AG04450 (cell line): ENCODE data around the gene MDFIC2. TPM values are rescaled to one million over a fixed set of nuclear protein-coding genes. Genes with fewer than 3 reads are reported as not detected.

Experiments
- CTCF ChIA-PET: fragments of 300-600, 350-600 bp; formaldehyde crosslinking; extraction: SDS; loops from one replicate; lab custom pipeline; 2022; ENCODE audit warnings: antibody characterized with exemption, inconsistent platforms; lab: Charles Lee
- POLR2A ChIA-PET: fragments of 350-600 bp; formaldehyde crosslinking; extraction: SDS; loops from one replicate; lab custom pipeline; 2021; ENCODE audit warnings: antibody characterized with exemption, inconsistent platforms; lab: Yijun Ruan, JAX
- DNase-seq: peaks from one replicate; pipeline ENCODE4 v3.0.0-alpha.2; 2011; ENCODE audit warnings: low read depth, low spot score
- H3K27ac ChIP-seq: one replicate; pipeline ENCODE4 v1.5.1; 2012; ENCODE audit warnings: low read depth, low read length, control low read depth
- H3K27me3 ChIP-seq: one replicate; pipeline ENCODE4 v1.6.0; 2012; ENCODE audit warnings: low read length; ENCODE audit not compliant: control insufficient read depth, insufficient read depth
- H3K4me3 ChIP-seq: 2 replicates; pipeline ENCODE4 v1.5.1; 2011; ENCODE audit warnings: mild to moderate bottlenecking, low read depth, low read length, control low read depth
- H3K9me3 ChIP-seq: 2 replicates; pipeline ENCODE4 v1.5.1; 2012; ENCODE audit warnings: low read length; ENCODE audit not compliant: control insufficient read depth, insufficient read depth
- polyA minus RNA-seq: library from RNA; depleted of rRNA, polyadenylated mRNA; stranded (reverse); fragments of >200 nt; gene quantifications from 2 replicates; pipeline ENCODE4 v1.2.3, GENCODE V29; 2011; rRNA and poly(A)+ RNA removed
- polyA plus RNA-seq: library from polyadenylated mRNA; depleted of rRNA; stranded (reverse); fragments of >200 nt; gene quantifications from 2 replicates; pipeline ENCODE4 v1.2.3, GENCODE V29; 2011; rRNA removed
- TF ChIP-seq, protein P1 (sequence below): IDR thresholded peaks from 2 replicates; pipeline ENCODE4 v1.5.1; 2011; ENCODE audit warnings: low read depth, low read length, control low read depth, inconsistent platforms

MDFIC2 gene
- polyA plus RNA-seq = not detected in 2 replicates
- polyA minus RNA-seq = not detected in 2 replicates

DNA sequence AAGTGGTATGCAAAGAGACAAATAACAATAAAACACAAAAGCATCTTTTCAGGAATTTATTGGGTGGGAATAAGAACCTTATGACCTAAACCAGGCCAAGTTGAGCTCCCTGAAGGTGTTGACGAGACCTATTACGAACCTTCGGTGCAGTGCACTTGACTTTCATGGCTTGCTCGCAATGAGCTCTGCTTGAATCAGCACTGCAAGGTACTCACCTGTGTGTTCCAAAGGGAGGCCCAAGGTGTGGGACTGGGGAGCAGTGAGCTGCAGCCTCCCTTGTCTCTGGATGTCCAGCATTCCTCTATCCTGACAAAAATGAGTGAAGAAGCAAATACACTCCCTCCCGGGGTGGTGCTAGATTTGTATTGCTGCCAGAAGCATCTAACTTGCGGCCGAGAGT is at the start of gene MDFIC2:
MDFIC2 (minus strand) TSS at position 303 of the 400 bp plus-strand sequence. CDS start 665 bp downstream, outside the sequence.
- Histone ChIP-seq H3K9me3 (no peaks in the 10 kb centered on the region), H3K4me3 (no peak within 1 kb of the TSS), H3K27ac (no peak within 1 kb of the TSS), H3K27me3 (no peaks in the 10 kb centered on the region)
- TF ChIP-seq, protein P1, sequence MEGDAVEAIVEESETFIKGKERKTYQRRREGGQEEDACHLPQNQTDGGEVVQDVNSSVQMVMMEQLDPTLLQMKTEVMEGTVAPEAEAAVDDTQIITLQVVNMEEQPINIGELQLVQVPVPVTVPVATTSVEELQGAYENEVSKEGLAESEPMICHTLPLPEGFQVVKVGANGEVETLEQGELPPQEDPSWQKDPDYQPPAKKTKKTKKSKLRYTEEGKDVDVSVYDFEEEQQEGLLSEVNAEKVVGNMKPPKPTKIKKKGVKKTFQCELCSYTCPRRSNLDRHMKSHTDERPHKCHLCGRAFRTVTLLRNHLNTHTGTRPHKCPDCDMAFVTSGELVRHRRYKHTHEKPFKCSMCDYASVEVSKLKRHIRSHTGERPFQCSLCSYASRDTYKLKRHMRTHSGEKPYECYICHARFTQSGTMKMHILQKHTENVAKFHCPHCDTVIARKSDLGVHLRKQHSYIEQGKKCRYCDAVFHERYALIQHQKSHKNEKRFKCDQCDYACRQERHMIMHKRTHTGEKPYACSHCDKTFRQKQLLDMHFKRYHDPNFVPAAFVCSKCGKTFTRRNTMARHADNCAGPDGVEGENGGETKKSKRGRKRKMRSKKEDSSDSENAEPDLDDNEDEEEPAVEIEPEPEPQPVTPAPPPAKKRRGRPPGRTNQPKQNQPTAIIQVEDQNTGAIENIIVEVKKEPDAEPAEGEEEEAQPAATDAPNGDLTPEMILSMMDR = no peak
- CTCF ChIA-PET = no interaction called here
- DNase-seq = no peak
- POLR2A ChIA-PET = no interaction called here

DNA sequence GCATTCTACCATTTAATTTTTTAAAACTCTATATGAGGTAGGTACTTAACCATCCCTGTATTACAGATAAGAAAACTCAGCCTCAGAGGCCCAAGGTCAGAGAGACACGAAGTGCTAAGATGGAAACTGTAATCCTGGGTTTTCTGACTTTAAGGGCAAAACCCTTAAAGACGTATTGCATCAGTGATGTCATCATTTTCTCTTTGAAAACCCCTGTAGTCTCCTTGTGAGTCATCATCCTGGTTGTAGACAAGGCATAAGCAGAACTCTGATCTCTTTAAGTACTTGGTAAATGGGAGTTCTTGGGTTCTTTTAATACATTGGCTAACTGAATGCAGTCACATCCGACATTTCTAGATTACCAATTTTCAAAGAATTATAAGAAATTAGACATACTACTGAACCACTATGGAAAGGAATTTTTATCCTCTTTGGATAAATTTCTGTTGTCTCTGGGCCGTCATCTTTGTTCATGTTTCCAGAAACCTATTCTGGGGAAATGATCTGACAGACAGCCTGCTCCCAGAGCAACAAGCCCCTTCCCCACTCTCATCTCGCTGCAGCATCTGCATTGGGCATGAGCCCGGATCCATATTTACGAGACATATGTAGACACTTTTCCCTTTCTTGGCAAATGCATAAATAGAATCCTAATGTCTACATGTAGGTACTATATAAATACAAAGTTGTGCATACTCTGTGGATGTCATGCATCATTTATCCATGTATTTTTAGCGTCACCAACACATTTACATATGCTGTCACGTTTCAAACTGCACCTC is 48.7 kb upstream of the MDFIC2 start:
- DNase-seq = no peak
- H3K27me3 ChIP-seq = no peaks in the 10 kb centered on the region
- POLR2A ChIA-PET = no interaction called here
- CTCF ChIA-PET = interaction anchor here (1.3 to 4.2 kb wide), 5 partner anchors 241 to 299 kb away, joined by 3 to 38 read pairs (median 16); no protein-coding TSS in a partner anchor
- no peak overlapping the region for H3K4me3 ChIP-seq
- no peaks in the 10 kb centered on the region for H3K9me3 ChIP-seq
- TF ChIP-seq, protein P1 = no peak
- H3K27ac ChIP-seq = no peak overlapping the region

DNA sequence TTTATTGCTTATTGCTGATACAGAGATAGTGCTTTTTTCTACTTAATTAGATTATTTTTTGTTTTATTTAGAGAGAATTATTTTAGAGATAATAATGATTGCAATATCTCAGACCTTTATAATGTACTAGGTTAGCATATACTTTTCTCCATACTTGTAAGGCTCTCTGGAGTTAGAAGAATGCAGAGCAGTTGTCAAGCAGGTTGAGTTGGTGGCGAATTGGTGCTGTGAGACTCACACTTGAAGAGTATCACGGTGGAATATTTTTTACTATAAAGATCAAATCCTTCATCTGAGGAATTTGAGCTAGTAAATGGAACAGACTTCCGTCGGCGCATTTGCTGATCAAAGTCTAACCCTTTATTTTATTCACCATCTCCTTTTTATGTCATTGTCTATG is 47.3 kb upstream of the MDFIC2 start:
- ChIA-PET CTCF (interaction anchor here (1.0 to 4.2 kb wide), 9 partner anchors 14 to 297 kb away, joined by 3 to 38 read pairs (median 5); no protein-coding TSS in a partner anchor), POLR2A (no interaction called here)
- Histone ChIP-seq H3K9me3 (no peaks in the 10 kb centered on the region), H3K4me3 (no peak overlapping the region), H3K27me3 (no peaks in the 10 kb centered on the region), H3K27ac (no peak overlapping the region)
- no peak for DNase-seq
- TF ChIP-seq, protein P1 = no peak

DNA sequence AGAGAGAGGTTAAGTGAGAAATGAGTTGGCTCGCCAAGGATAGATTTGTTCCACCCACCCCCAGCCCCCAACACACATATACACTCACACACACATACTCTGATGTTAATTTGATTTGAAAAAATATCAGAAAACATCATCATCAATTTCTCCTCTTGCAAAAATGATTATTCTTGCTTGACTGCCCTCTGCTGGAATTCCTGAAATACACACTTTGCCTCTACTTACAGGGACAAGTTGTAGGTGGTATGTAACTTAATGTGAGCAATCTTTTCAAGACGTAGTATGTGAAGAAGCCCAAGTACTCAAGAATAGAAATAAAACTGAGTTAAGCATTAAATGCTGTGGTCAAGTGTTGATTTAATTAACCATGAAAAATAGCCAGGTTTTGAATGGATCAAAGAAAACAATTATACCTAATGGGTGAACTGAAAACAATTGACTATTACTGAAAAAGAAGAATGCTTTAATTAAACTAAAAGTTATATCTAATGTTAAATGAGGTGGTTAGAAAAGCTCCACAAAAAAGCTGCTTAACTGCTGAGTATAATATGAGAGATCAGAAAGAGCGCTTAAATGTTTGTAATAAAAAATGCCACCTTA is 46.6 kb upstream of the MDFIC2 start:
- ChIA-PET CTCF (interaction anchor here (0.9 to 4.2 kb wide), 11 partner anchors 14 to 1322 kb away, joined by 3 to 38 read pairs (median 5); no protein-coding TSS in a partner anchor), POLR2A (no interaction called here)
- peak; percentile 11 for DNase-seq
- H3K4me3 ChIP-seq = no peak overlapping the region
- no peak overlapping the region for H3K27ac ChIP-seq
- H3K9me3 ChIP-seq = no peaks in the 10 kb centered on the region
- TF ChIP-seq, protein P1 = peak; percentile 75
- H3K27me3 ChIP-seq = no peaks in the 10 kb centered on the region
